B cell (primary cell): Measurements from ENCODE around the gene ARF6. TPM values are rescaled to one million over a fixed set of nuclear protein-coding genes. Genes with fewer than 3 reads are reported as not detected.
"Not testable (repeated sequence)": the region's sequence is repeated elsewhere in the genome, so short reads cannot be mapped to it uniquely, and the experiment has no call there.

Experiments
- ATAC-seq: fragments of 200-7000 bp; cut with Tn5 transposase; one replicate; pipeline ENCODE4 v1.10.0; 2021; ENCODE audit warnings: low read depth, mild to moderate bottlenecking, moderate number of reproducible peaks, moderate library complexity
- CTCF ChIA-PET: fragments of 350-600 bp; sonication (Branson Sonifier 250); formaldehyde crosslinking; loops from one replicate; lab custom pipeline; 2021; ENCODE audit warnings: antibody characterized with exemption, inconsistent platforms; lab: Charles Lee
- POLR2A ChIA-PET: fragments of 350-600 bp; sonication (Branson Sonifier 250); formaldehyde crosslinking; loops from one replicate; lab custom pipeline; 2021; ENCODE audit warnings: antibody characterized with exemption; lab: Charles Lee
- DNase-seq: peaks from one replicate; pipeline ENCODE4 v3.0.0; 2013
- H2AFZ ChIP-seq: 2 replicates; pipeline ENCODE4 v1.6.1; 2012; ENCODE audit warnings: mild to moderate bottlenecking, low read depth, low read length; ENCODE audit not compliant: insufficient read depth, poor library complexity, severe bottlenecking
- H3K27ac ChIP-seq, 2 donors: 1 replicate in 1 of 2; 2 replicates in 1 of 2; pipeline ENCODE4 v1.5.1; 2012 to 2013; ENCODE audit warnings: low read length in 2 of 2, mild to moderate bottlenecking in 2 of 2, moderate library complexity in 1 of 2
- H3K27me3 ChIP-seq, 4 experiments: fragments of 200-600 bp in 1 of 4; sonication (generic) in 1 of 4; replicated peaks in 1 of 4; 1 replicate in 2 of 4; 2 replicates in 2 of 4; pipeline versions ENCODE4 v1.6.1 to v1.7.0; 2013 to 2016; ENCODE audit warnings: low read length in 3 of 4, mild to moderate bottlenecking in 2 of 4, mixed read lengths in 1 of 4, moderate library complexity in 1 of 4; ENCODE audit not compliant: insufficient read depth in 4 of 4, control insufficient read depth in 3 of 4; ENCODE audit errors: control extremely low read depth in 1 of 4
- H3K36me3 ChIP-seq, 2 experiments: replicated peaks in 1 of 2; 1 replicate in 1 of 2; 2 replicates in 1 of 2; pipeline versions ENCODE4 v1.6.1 to v1.7.1; 2013; ENCODE audit warnings: low read length in 1 of 2; ENCODE audit not compliant: insufficient read depth in 2 of 2, control insufficient read depth in 1 of 2; ENCODE audit errors: control extremely low read depth in 1 of 2, extremely low read depth in 1 of 2
- H3K4me1 ChIP-seq, 2 donors: fragments of 200-600 bp in 1 of 2; sonication (generic) in 1 of 2; 1 replicate in 1 of 2; 2 replicates in 1 of 2; pipeline versions ENCODE4 v1.5.1 to v1.6.1; 2013 to 2017; ENCODE audit warnings: low read length in 2 of 2; ENCODE audit not compliant: control insufficient read depth in 2 of 2, insufficient read depth in 2 of 2
- H3K4me2 ChIP-seq: replicated peaks from 2 replicates; pipeline ENCODE3; 2012; ENCODE audit warnings: mild to moderate bottlenecking, low read depth, low read length; ENCODE audit not compliant: poor library complexity, severe bottlenecking
- H3K4me3 ChIP-seq, 5 experiments: fragments of 200-600 bp in 1 of 5; sonication (generic) in 1 of 5; 1 replicate in 3 of 5; 2 replicates in 2 of 5; pipeline versions ENCODE4 v1.5.1 to v1.7.0; 2011 to 2016; ENCODE audit warnings: low read length in 4 of 5, mild to moderate bottlenecking in 4 of 5, low read depth in 2 of 5, control low read depth in 1 of 5, moderate library complexity in 1 of 5; ENCODE audit not compliant: insufficient read depth in 1 of 5; ENCODE audit errors: control extremely low read depth in 1 of 5, extremely low read depth in 1 of 5
- H3K79me2 ChIP-seq: fragments of 200-600 bp; sonication (generic); one replicate; pipeline ENCODE4 v1.6.0; 2016; ENCODE audit warnings: low read length; ENCODE audit not compliant: control insufficient read depth, insufficient read depth
- H3K9ac ChIP-seq: fragments of 200-600 bp; sonication (generic); 2 replicates; pipeline ENCODE4 v1.6.1; 2017; ENCODE audit warnings: mild to moderate bottlenecking, low read length, moderate library complexity
- H3K9me3 ChIP-seq, 3 donors: one replicate each; pipeline versions ENCODE4 v1.6.1 to v1.7.1; 2013; ENCODE audit warnings: low read length in 2 of 3; ENCODE audit not compliant: control insufficient read depth in 2 of 3, insufficient read depth in 1 of 3; ENCODE audit errors: control extremely low read depth in 1 of 3
- H4K20me1 ChIP-seq: 2 replicates; pipeline ENCODE4 v1.6.0; 2012; ENCODE audit warnings: mild to moderate bottlenecking, low read length; ENCODE audit not compliant: insufficient read depth, control insufficient read depth, poor library complexity, severe bottlenecking
- H3K27ac Mint-ChIP-seq: one replicate; pipeline ENCODE4 v1.8.0; 2021; ENCODE audit warnings: mixed read lengths
- H3K27me3 Mint-ChIP-seq: one replicate; pipeline ENCODE4 v1.8.0; 2021; ENCODE audit warnings: mixed read lengths
- H3K4me1 Mint-ChIP-seq: one replicate; pipeline ENCODE4 v1.8.0; 2021; ENCODE audit warnings: mixed read lengths
- H3K4me3 Mint-ChIP-seq: one replicate; pipeline ENCODE4 v1.8.0; 2021; ENCODE audit warnings: mixed read lengths
- H3K9me3 Mint-ChIP-seq: one replicate; pipeline ENCODE4 v1.8.0; 2022; ENCODE audit warnings: mixed read lengths; ENCODE audit not compliant: insufficient read depth
- EZH2 ChIP-seq: IDR thresholded peaks from 2 replicates; pipeline ENCODE4 v1.6.1; 2012; ENCODE audit warnings: borderline replicate concordance, low read depth, mild to moderate bottlenecking, moderate library complexity, low read length; ENCODE audit not compliant: insufficient read depth, poor library complexity, severe bottlenecking
- WGBS: methylation state at CpG from one replicate; pipeline ENCODE4 v1.1.5; 2013; ENCODE audit warnings: missing lambda C conversion rate; ENCODE audit not compliant: insufficient coverage; 5-methylcytosine and 5-hydroxymethylcytosine counted together
- intact Hi-C: fragments of 100-400 bp; cut with micrococcal nuclease; formaldehyde crosslinking; loops from one replicate; pipeline ENCODE4 v1.10.0; 2022
- polyA plus RNA-seq: library from polyadenylated mRNA; depleted of rRNA; stranded (reverse); fragments of >200 nt; gene quantifications from 2 replicates; pipeline ENCODE4 v1.2.3, GENCODE V29; 2012
- total RNA-seq, 2 donors: library from RNA; stranded (reverse); fragments of 120-200 nt in 1 of 2; gene quantifications; 1 replicate in 1 of 2; 2 replicates in 1 of 2; pipeline versions ENCODE4 v1.2.3 to v1.2.4, GENCODE V29; 2013 to 2022
- TF ChIP-seq, protein P1 (sequence below): fragments of 200-600 bp; IDR thresholded peaks from one replicate; pipeline ENCODE4 v1.8.0; 2022; ENCODE audit warnings: antibody characterized with exemption, mild to moderate bottlenecking

ARF6 gene
- total and polyA plus RNA-seq, 2 donors (not counting 1 experiment from before 2014, with no cell fraction given) = 96.6 to 135 TPM

- H3K36me3 ChIP-seq = no peaks in the 10 kb centered on the region
- H4K20me1 ChIP-seq = no peaks in the 10 kb centered on the region
- no peaks in the 10 kb centered on the region for H3K27me3 ChIP-seq
- peaks cover 18% of the 10 kb centered on the region for H3K79me2 ChIP-seq
- peak overlapping the region; percentile 33 to 50 (median 46) for H3K4me3 ChIP-seq
- no peak for ATAC-seq
- H3K9ac ChIP-seq = peak overlapping the region; percentile 64
- no peaks in the 10 kb centered on the region for H3K9me3 Mint-ChIP-seq
- no CpG with 5 or more reads among the region's 5 CpGs for WGBS
- peaks cover 56 to 60% of the 10 kb centered on the region in 2 donors for H3K4me1 ChIP-seq
- peaks cover 39% of the 10 kb centered on the region for H3K4me1 Mint-ChIP-seq
- intact Hi-C loops = loop anchor here (1.0 to 10.0 kb wide), 4 partner anchors 24 to 956 kb away; no protein-coding TSS in a partner anchor
- TF ChIP-seq, protein P1, sequence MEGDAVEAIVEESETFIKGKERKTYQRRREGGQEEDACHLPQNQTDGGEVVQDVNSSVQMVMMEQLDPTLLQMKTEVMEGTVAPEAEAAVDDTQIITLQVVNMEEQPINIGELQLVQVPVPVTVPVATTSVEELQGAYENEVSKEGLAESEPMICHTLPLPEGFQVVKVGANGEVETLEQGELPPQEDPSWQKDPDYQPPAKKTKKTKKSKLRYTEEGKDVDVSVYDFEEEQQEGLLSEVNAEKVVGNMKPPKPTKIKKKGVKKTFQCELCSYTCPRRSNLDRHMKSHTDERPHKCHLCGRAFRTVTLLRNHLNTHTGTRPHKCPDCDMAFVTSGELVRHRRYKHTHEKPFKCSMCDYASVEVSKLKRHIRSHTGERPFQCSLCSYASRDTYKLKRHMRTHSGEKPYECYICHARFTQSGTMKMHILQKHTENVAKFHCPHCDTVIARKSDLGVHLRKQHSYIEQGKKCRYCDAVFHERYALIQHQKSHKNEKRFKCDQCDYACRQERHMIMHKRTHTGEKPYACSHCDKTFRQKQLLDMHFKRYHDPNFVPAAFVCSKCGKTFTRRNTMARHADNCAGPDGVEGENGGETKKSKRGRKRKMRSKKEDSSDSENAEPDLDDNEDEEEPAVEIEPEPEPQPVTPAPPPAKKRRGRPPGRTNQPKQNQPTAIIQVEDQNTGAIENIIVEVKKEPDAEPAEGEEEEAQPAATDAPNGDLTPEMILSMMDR = no peak
- TF ChIP-seq EZH2 = no peak
- H3K4me2 ChIP-seq = peak overlapping the region; percentile 83
- no peak for DNase-seq
- H3K4me3 Mint-ChIP-seq = peak overlapping the region; percentile 91
- ChIA-PET CTCF (interaction anchor here (0.9 to 10.0 kb wide), 16 partner anchors 11 to 992 kb away, joined by 3 to 182 read pairs (median 6); partner anchors contain the start of genes ARF6, NEMF, RPS29 and VCPKMT), POLR2A (interaction anchor here (0.6 to 3.9 kb wide), 17 partner anchors 13 to 236 kb away, joined by 3 to 45 read pairs (median 4); partner anchors contain the start of gene ARF6)
- H3K27ac Mint-ChIP-seq = peak overlapping the region; percentile 99
- peak overlapping the region; percentile 12 for H2AFZ ChIP-seq
- H3K27ac ChIP-seq = peak overlapping the region; percentile 87 to 96
- H3K27me3 Mint-ChIP-seq = no peaks in the 10 kb centered on the region
- no peaks in the 10 kb centered on the region for H3K9me3 ChIP-seq
Observed at GRCh38 chr14:49868720-49869114, 24.2 kb upstream of the ARF6 start.

DNA sequence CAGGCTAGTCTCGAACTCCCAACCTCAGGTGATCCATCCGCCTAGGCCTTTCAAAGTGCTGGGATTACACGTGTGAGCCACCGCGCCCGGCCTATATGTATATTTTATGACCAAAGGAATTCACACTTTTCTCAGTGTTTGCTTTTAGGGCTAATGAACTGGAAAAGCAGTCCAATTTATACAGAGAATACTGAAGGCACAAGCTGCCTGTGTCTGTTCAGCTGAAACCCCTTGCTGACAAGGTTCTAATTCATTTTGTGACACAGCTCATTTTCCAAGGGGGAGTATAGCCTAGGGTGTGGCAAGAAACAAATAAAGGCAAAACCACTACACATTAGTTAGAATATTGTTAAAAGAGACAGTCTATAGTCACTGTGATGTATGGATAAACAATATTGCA, 22.0 kb upstream of the ARF6 start:
- no peak for TF ChIP-seq EZH2
- TF ChIP-seq, protein P1 = no peak
- Histone ChIP-seq H3K79me2 (peaks cover 14% of the 10 kb centered on the region), H2AFZ (no peak overlapping the region), H4K20me1 (no peaks in the 10 kb centered on the region), H3K9ac (no peak overlapping the region), H3K4me1 (peaks cover 39 to 41% of the 10 kb centered on the region in 2 donors), H3K9me3 (no peaks in the 10 kb centered on the region), H3K27me3 (no peaks in the 10 kb centered on the region), H3K27ac (peak overlapping the region; percentile 80 to 96), H3K4me3 (no peak overlapping the region), H3K36me3 (no peaks in the 10 kb centered on the region), H3K4me2 (no peak overlapping the region)
- Mint-ChIP-seq H3K9me3 (no peaks in the 10 kb centered on the region), H3K4me3 (peak overlapping the region; percentile 34), H3K4me1 (peaks cover 39% of the 10 kb centered on the region), H3K27ac (peak overlapping the region; percentile 93), H3K27me3 (no peaks in the 10 kb centered on the region)
- WGBS = no CpG with 5 or more reads among the region's 6 CpGs
- intact Hi-C loops = loop anchor here (1.0 kb wide), 1 partner anchor 132 kb away; no protein-coding TSS in a partner anchor
- ATAC-seq = no peak
- no peak for DNase-seq
- POLR2A ChIA-PET = interaction anchor here (0.6 to 1.5 kb wide), 8 partner anchors 18 to 242 kb away, joined by 3 to 7 read pairs (median 6); no protein-coding TSS in a partner anchor
- CTCF ChIA-PET = interaction anchor here (1.1 to 5.5 kb wide), 5 partner anchors 8 to 138 kb away, joined by 3 to 39 read pairs (median 7); no protein-coding TSS in a partner anchor

- ChIA-PET POLR2A (interaction anchor here (0.7 kb wide), 1 partner anchor 998 kb away, joined by 3 read pairs; no protein-coding TSS in a partner anchor), CTCF (interaction anchor here (1.9 kb wide), 1 partner anchor 12 kb away, joined by 7 read pairs; no protein-coding TSS in a partner anchor)
- H3K4me2 ChIP-seq, H3K4me3 ChIP-seq, H3K27ac ChIP-seq, H3K36me3 ChIP-seq, H3K27me3 Mint-ChIP-seq, DNase-seq, H2AFZ ChIP-seq, H3K9me3 ChIP-seq, H4K20me1 ChIP-seq, intact Hi-C loops, H3K9me3 Mint-ChIP-seq, H3K9ac ChIP-seq, H3K27me3 ChIP-seq, H3K4me3 Mint-ChIP-seq, H3K27ac Mint-ChIP-seq, ATAC-seq, H3K79me2 ChIP-seq: not testable (repeated sequence)
- H3K4me1 Mint-ChIP-seq = peaks cover 27% of the 10 kb centered on the region
- WGBS = 89% methylated on average over 3 of the region's 6 CpGs
- H3K4me1 ChIP-seq = peaks cover 29% of the 10 kb centered on the region in 2 donors
Observed at GRCh38 chr14:49873548-49873947, 19.3 kb upstream of the ARF6 start.
